HG03066 (cell line): Measurements from ENCODE around the gene RAD51B.
"Not testable (repeated sequence)": the region's sequence is repeated elsewhere in the genome, so short reads cannot be mapped to it uniquely, and the experiment has no call there.

Source experiments
- ATAC-seq: cut with Tn5 transposase; IDR thresholded peaks from one replicate; pipeline ENCODE4 v1.9.1; 2021; ENCODE audit warnings: low read depth; ENCODE audit not compliant: unreplicated experiment

The RAD51B gene

GRCh38 chr14:68221046-68221445, 401.5 kb downstream of the RAD51B start:
- not testable (repeated sequence) for ATAC-seq

GRCh38 chr14:68222154-68222553, 402.6 kb downstream of the RAD51B start:
- no peak for ATAC-seq

- ATAC-seq, result no peak
Observed at GRCh38 chr14:68222726-68223125, 403.1 kb downstream of the RAD51B start.

- ATAC-seq, result no peak
Observed at GRCh38 chr14:68223631-68224030, 404.1 kb downstream of the RAD51B start.

- no peak for ATAC-seq
Observed at GRCh38 chr14:68225321-68225720, 405.7 kb downstream of the RAD51B start.

GRCh38 chr14:68226523-68226922, 406.9 kb downstream of the RAD51B start:
- ATAC-seq, result no peak

GRCh38 chr14:68228656-68229055, 409.1 kb downstream of the RAD51B start:
- no peak for ATAC-seq

- no peak for ATAC-seq
Observed at GRCh38 chr14:68229423-68230100, 410.0 kb downstream of the RAD51B start.

- no peak for ATAC-seq
Observed at GRCh38 chr14:68230202-68230949, 410.8 kb downstream of the RAD51B start.

GRCh38 chr14:68230950-68231717, 411.6 kb downstream of the RAD51B start:
- no peak for ATAC-seq

GRCh38 chr14:68231898-68232297, 412.3 kb downstream of the RAD51B start:
- ATAC-seq, result no peak

- ATAC-seq, result peak; percentile 66
Observed at GRCh38 chr14:68232300-68233055, 412.9 kb downstream of the RAD51B start.

GRCh38 chr14:68233101-68233784, 413.7 kb downstream of the RAD51B start:
- no peak for ATAC-seq

- ATAC-seq, result no peak
Observed at GRCh38 chr14:68234101-68234905, 414.7 kb downstream of the RAD51B start.

GRCh38 chr14:68235011-68235410, 415.4 kb downstream of the RAD51B start:
- ATAC-seq, result no peak

GRCh38 chr14:68236582-68237458, 417.2 kb downstream of the RAD51B start:
- no peak for ATAC-seq

GRCh38 chr14:68238551-68238950, 419.0 kb downstream of the RAD51B start:
- no peak for ATAC-seq

GRCh38 chr14:68238976-68239375, 419.4 kb downstream of the RAD51B start:
- no peak for ATAC-seq
